ENCODE data around the gene PLCD3. TPM values are rescaled to one million over a fixed set of nuclear protein-coding genes. Genes with fewer than 3 reads are reported as not detected.

The PLCD3 gene
- total RNA-seq, 1 donor: 62.6 TPM

GRCh38 chr17:45160447-45161287 lies 28.4 kb upstream of the PLCD3 start:
- peak; percentile 80 for DNase-seq (ENCODE audit: low read depth)
- H3K4me3 ChIP-seq (ENCODE audit: low read depth, low read length): peak overlapping the region; percentile 95
- TF ChIP-seq CTCF (IDR thresholded peaks at IDR 0.05; ENCODE audit: insufficient read depth, low read depth, low read length): peak; percentile 14

- DNase-seq (ENCODE audit: low read depth): no peak
- H3K4me3 ChIP-seq (ENCODE audit: low read depth, low read length): no peak overlapping the region
- TF ChIP-seq CTCF (IDR thresholded peaks at IDR 0.05; ENCODE audit: insufficient read depth, low read depth, low read length): no peak
These were observed 23.9 kb upstream of the PLCD3 start for GRCh38 chr17:45156242-45156641.

- H3K4me3 ChIP-seq (ENCODE audit: low read depth, low read length): no peak overlapping the region
- DNase-seq (ENCODE audit: low read depth): no peak
- TF ChIP-seq CTCF (IDR thresholded peaks at IDR 0.05; ENCODE audit: insufficient read depth, low read depth, low read length): no peak
These were observed 23.2 kb upstream of the PLCD3 start for GRCh38 chr17:45155483-45155882.

GRCh38 chr17:45155029-45155428 lies 22.7 kb upstream of the PLCD3 start:
- H3K4me3 ChIP-seq (ENCODE audit: low read depth, low read length): no peak overlapping the region
- TF ChIP-seq CTCF (IDR thresholded peaks at IDR 0.05; ENCODE audit: insufficient read depth, low read depth, low read length): no peak
- DNase-seq (ENCODE audit: low read depth): no peak

GRCh38 chr17:45150911-45151809 lies 18.8 kb upstream of the PLCD3 start:
- TF ChIP-seq CTCF (IDR thresholded peaks at IDR 0.05; ENCODE audit: insufficient read depth, low read depth, low read length): no peak
- DNase-seq (ENCODE audit: low read depth): no peak
- H3K4me3 ChIP-seq (ENCODE audit: low read depth, low read length): peak overlapping the region; percentile 92

- peak overlapping the region; percentile 92 for H3K4me3 ChIP-seq (ENCODE audit: low read depth, low read length)
- TF ChIP-seq CTCF (IDR thresholded peaks at IDR 0.05; ENCODE audit: insufficient read depth, low read depth, low read length): no peak
- DNase-seq (ENCODE audit: low read depth): peak; percentile 70
These were observed 17.7 kb upstream of the PLCD3 start for GRCh38 chr17:45149669-45150664.

Data from fibroblast of villous mesenchyme (primary cell).